HEK293 (cell line): ENCODE results near the gene CDC42EP5.

ENCODE experiments used
- FEZF1 ChIP-seq: fragments of 450-650 bp; formaldehyde crosslinking; IDR thresholded peaks from 2 replicates; pipeline ENCODE4 v1.5.1; 2016; ENCODE audit warnings: missing biosample characterization, missing genetic modification characterization
- HOXA7 ChIP-seq: sonication (generic); formaldehyde crosslinking; IDR thresholded peaks from 2 replicates; pipeline ENCODE4 v1.8.1; 2022; ENCODE audit warnings: missing genetic modification reagents, borderline replicate concordance
- HOXD13 ChIP-seq: sonication (generic); formaldehyde crosslinking; IDR thresholded peaks from 2 replicates; pipeline ENCODE4 v1.8.0; 2022; ENCODE audit warnings: missing genetic modification reagents, borderline replicate concordance
- INSM2 ChIP-seq: fragments of 450-650 bp; formaldehyde crosslinking; IDR thresholded peaks from 2 replicates; pipeline ENCODE4 v1.5.1; 2016; ENCODE audit warnings: missing biosample characterization, missing genetic modification characterization
- KLF16 ChIP-seq: fragments of 450-650 bp; formaldehyde crosslinking; IDR thresholded peaks from 2 replicates; pipeline ENCODE4 v1.5.1; 2017; ENCODE audit warnings: missing biosample characterization, missing genetic modification characterization
- KLF8 ChIP-seq: fragments of 450-650 bp; formaldehyde crosslinking; IDR thresholded peaks from 2 replicates; pipeline ENCODE4 v1.5.1; 2016; ENCODE audit warnings: missing biosample characterization, missing genetic modification characterization
- PRDM10 ChIP-seq: fragments of 450-650 bp; formaldehyde crosslinking; IDR thresholded peaks from 2 replicates; pipeline ENCODE4 v1.5.1; 2016; ENCODE audit warnings: missing biosample characterization, missing genetic modification characterization
- ZBTB1 ChIP-seq: fragments of 450-650 bp; formaldehyde crosslinking; IDR thresholded peaks from 2 replicates; pipeline ENCODE4 v1.5.1; 2016; ENCODE audit warnings: missing biosample characterization, missing genetic modification characterization
- ZBTB8A ChIP-seq: fragments of 450-650 bp; formaldehyde crosslinking; IDR thresholded peaks from 2 replicates; pipeline ENCODE4 v1.5.1; 2016; ENCODE audit warnings: missing biosample characterization, missing genetic modification characterization
- ZFHX2 ChIP-seq: fragments of 450-650 bp; formaldehyde crosslinking; conservative IDR thresholded peaks from 2 replicates; pipeline ENCODE4 v1.5.1; 2016; ENCODE audit warnings: missing biosample characterization, missing genetic modification characterization
- ZNF112 ChIP-seq: fragments of 450-650 bp; formaldehyde crosslinking; IDR thresholded peaks from 2 replicates; pipeline ENCODE4 v1.5.0; 2017; ENCODE audit warnings: missing biosample characterization, missing genetic modification characterization
- ZNF114 ChIP-seq: fragments of 450-650 bp; formaldehyde crosslinking; IDR thresholded peaks from 2 replicates; pipeline ENCODE4 v1.5.0; 2017; ENCODE audit warnings: missing biosample characterization, missing genetic modification characterization
- ZNF132 ChIP-seq: fragments of 450-650 bp; formaldehyde crosslinking; IDR thresholded peaks from 2 replicates; pipeline ENCODE4 v1.5.1; 2017; ENCODE audit warnings: missing biosample characterization, missing genetic modification characterization, borderline replicate concordance
- ZNF133 ChIP-seq: fragments of 450-650 bp; formaldehyde crosslinking; IDR thresholded peaks from 2 replicates; pipeline ENCODE4 v1.5.1; 2016; ENCODE audit warnings: missing biosample characterization, missing genetic modification characterization
- ZNF146 ChIP-seq: fragments of 450-650 bp; formaldehyde crosslinking; IDR thresholded peaks from 2 replicates; pipeline ENCODE4 v1.5.1; 2016; ENCODE audit warnings: missing biosample characterization, missing genetic modification characterization
- ZNF16 ChIP-seq: fragments of 450-650 bp; formaldehyde crosslinking; IDR thresholded peaks from 2 replicates; pipeline ENCODE4 v1.5.1; 2016; ENCODE audit warnings: low read depth, missing biosample characterization, missing genetic modification characterization
- ZNF169 ChIP-seq: fragments of 450-650 bp; formaldehyde crosslinking; IDR thresholded peaks from 2 replicates; pipeline ENCODE4 v1.5.1; 2016; ENCODE audit warnings: missing biosample characterization, missing genetic modification characterization
- ZNF18 ChIP-seq: fragments of 450-650 bp; formaldehyde crosslinking; IDR thresholded peaks from 2 replicates; pipeline ENCODE4 v1.5.1; 2016; ENCODE audit warnings: missing biosample characterization, missing genetic modification characterization
- ZNF23 ChIP-seq: fragments of 450-650 bp; formaldehyde crosslinking; IDR thresholded peaks from 2 replicates; pipeline ENCODE4 v1.5.1; 2016; ENCODE audit warnings: missing biosample characterization, missing genetic modification characterization, borderline replicate concordance
- ZNF324 ChIP-seq: fragments of 450-650 bp; formaldehyde crosslinking; IDR thresholded peaks from 2 replicates; pipeline ENCODE4 v1.5.1; 2016; ENCODE audit warnings: missing biosample characterization, missing genetic modification characterization
- ZNF350 ChIP-seq: fragments of 450-650 bp; formaldehyde crosslinking; IDR thresholded peaks from 2 replicates; pipeline ENCODE4 v1.5.0; 2017; ENCODE audit warnings: missing biosample characterization, mild to moderate bottlenecking, missing genetic modification characterization
- ZNF391 ChIP-seq: fragments of 450-650 bp; formaldehyde crosslinking; IDR thresholded peaks from 2 replicates; pipeline ENCODE4 v1.5.1; 2016; ENCODE audit warnings: low read depth, missing biosample characterization, missing genetic modification characterization, borderline replicate concordance
- ZNF426 ChIP-seq: fragments of 450-650 bp; formaldehyde crosslinking; IDR thresholded peaks from 2 replicates; pipeline ENCODE4 v1.5.1; 2017; ENCODE audit warnings: missing biosample characterization, missing genetic modification characterization, mild to moderate bottlenecking, inconsistent platforms, moderate library complexity
- ZNF561 ChIP-seq: fragments of 450-650 bp; IDR thresholded peaks from 2 replicates; pipeline ENCODE4 v1.5.1; 2018; ENCODE audit warnings: missing biosample characterization, missing genetic modification characterization, borderline replicate concordance
- ZNF776 ChIP-seq: fragments of 450-650 bp; formaldehyde crosslinking; IDR thresholded peaks from 2 replicates; pipeline ENCODE4 v1.5.0; 2017; ENCODE audit warnings: missing biosample characterization, missing genetic modification characterization, borderline replicate concordance
- ZNF785 ChIP-seq: fragments of 450-650 bp; formaldehyde crosslinking; IDR thresholded peaks from 2 replicates; pipeline ENCODE4 v1.5.1; 2016; ENCODE audit warnings: missing biosample characterization, missing genetic modification characterization
- ZXDB ChIP-seq: fragments of 450-650 bp; formaldehyde crosslinking; IDR thresholded peaks from 2 replicates; pipeline ENCODE4 v1.5.1; 2016; ENCODE audit warnings: missing biosample characterization, missing genetic modification characterization
- TF ChIP-seq, protein P1 (sequence below): fragments of 450-650 bp; formaldehyde crosslinking; IDR thresholded peaks from 2 replicates; pipeline ENCODE4 v1.5.1; 2016; ENCODE audit warnings: missing biosample characterization, missing genetic modification characterization
- TF ChIP-seq, protein P2 (sequence below): fragments of 450-650 bp; formaldehyde crosslinking; optimal IDR thresholded peaks from 2 replicates; pipeline ENCODE3; 2016; ENCODE audit warnings: missing biosample characterization, mild to moderate bottlenecking, missing genetic modification characterization
- TF ChIP-seq, protein P3 (sequence below): fragments of 450-650 bp; formaldehyde crosslinking; IDR thresholded peaks from 2 replicates; pipeline ENCODE4 v1.5.1; 2017; ENCODE audit warnings: missing biosample characterization, missing genetic modification characterization

Gene CDC42EP5

DNA sequence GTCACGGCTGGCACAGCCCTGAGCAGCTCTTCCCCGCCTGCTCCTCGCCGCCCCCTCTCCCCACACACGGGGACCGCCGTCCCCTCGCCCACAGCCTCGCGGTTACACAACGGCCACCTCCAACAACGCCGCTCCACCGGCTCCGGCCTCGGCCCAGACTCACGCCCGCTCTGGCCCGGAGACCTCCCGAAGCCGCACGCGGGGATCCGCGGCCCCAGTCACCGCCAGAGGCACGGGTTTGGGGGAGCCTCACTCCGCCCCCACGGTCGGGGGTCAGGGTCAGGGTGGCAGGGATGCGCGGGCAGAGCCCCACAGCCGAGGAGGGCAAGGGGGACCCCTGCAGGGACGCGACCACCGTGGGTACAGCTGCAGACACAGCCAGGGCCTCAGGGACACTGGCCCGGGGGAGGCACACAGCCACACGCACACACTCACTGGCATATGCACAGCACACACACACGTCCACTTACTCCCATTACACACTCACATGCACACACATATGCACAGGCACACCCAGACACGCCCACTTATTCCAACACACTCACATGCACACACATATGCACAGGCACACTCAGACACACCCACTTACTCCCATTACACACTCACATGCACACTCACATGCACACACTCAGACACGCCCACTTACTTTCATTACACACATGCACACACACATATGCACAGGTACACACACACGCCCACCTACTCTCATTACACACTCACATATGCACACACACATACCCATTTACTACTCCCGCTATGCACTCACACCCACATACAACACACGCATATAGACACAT is 56.2 kb downstream of the CDC42EP5 start (continued):
- no peak for TF ChIP-seq INSM2
- TF ChIP-seq ZNF785 (tag by site-specific recombination) = peak; percentile 74
- no peak for TF ChIP-seq ZNF776 (tag by site-specific recombination)
- TF ChIP-seq ZNF146 = no peak
- no peak for TF ChIP-seq ZNF112
- no peak for TF ChIP-seq ZNF114
- no peak for TF ChIP-seq ZBTB1 (tag by site-specific recombination)
- peak; percentile 28; the same call in 1 of the 2 replicates for TF ChIP-seq KLF8 (tag by site-specific recombination)
- TF ChIP-seq FEZF1 (tag by site-specific recombination) = no peak
- TF ChIP-seq ZNF426 (tag by site-specific recombination) = no peak
- peak; percentile 95 for TF ChIP-seq ZFHX2 (tag by site-specific recombination)
- no peak for TF ChIP-seq ZNF23
- peak; percentile 67; the same call in 1 of the 2 replicates for TF ChIP-seq KLF16
- no peak for TF ChIP-seq ZXDB (tag by site-specific recombination)
- TF ChIP-seq ZNF169 (tag by site-specific recombination) = no peak
- TF ChIP-seq, protein P1, sequence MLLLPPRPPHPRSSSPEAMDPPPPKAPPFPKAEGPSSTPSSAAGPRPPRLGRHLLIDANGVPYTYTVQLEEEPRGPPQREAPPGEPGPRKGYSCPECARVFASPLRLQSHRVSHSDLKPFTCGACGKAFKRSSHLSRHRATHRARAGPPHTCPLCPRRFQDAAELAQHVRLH (tag by site-specific recombination) = no peak
- no peak for TF ChIP-seq ZNF132 (tag by site-specific recombination)
- TF ChIP-seq ZNF350 (tag by site-specific recombination) = no peak
- TF ChIP-seq ZNF561 (tag by site-specific recombination) = no peak
- no peak for TF ChIP-seq ZBTB8A (tag by site-specific recombination)
- TF ChIP-seq, protein P2, sequence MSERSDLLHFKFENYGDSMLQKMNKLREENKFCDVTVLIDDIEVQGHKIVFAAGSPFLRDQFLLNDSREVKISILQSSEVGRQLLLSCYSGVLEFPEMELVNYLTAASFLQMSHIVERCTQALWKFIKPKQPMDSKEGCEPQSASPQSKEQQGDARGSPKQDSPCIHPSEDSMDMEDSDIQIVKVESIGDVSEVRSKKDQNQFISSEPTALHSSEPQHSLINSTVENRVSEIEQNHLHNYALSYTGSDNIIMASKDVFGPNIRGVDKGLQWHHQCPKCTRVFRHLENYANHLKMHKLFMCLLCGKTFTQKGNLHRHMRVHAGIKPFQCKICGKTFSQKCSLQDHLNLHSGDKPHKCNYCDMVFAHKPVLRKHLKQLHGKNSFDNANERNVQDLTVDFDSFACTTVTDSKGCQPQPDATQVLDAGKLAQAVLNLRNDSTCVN (tag by site-specific recombination) = no peak
- no peak for TF ChIP-seq HOXA7 (CRISPR knock-in tag)
- no peak for TF ChIP-seq ZNF16 (tag by site-specific recombination)
- TF ChIP-seq ZNF391 (tag by site-specific recombination) = no peak
- TF ChIP-seq ZNF133 (tag by site-specific recombination) = peak; percentile 20; the same call in 1 of the 2 replicates
- TF ChIP-seq PRDM10 (tag by site-specific recombination) = no peak
- TF ChIP-seq, protein P3, sequence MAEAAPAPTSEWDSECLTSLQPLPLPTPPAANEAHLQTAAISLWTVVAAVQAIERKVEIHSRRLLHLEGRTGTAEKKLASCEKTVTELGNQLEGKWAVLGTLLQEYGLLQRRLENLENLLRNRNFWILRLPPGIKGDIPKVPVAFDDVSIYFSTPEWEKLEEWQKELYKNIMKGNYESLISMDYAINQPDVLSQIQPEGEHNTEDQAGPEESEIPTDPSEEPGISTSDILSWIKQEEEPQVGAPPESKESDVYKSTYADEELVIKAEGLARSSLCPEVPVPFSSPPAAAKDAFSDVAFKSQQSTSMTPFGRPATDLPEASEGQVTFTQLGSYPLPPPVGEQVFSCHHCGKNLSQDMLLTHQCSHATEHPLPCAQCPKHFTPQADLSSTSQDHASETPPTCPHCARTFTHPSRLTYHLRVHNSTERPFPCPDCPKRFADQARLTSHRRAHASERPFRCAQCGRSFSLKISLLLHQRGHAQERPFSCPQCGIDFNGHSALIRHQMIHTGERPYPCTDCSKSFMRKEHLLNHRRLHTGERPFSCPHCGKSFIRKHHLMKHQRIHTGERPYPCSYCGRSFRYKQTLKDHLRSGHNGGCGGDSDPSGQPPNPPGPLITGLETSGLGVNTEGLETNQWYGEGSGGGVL (tag by site-specific recombination) = no peak
- no peak for TF ChIP-seq HOXD13 (CRISPR knock-in tag)
- TF ChIP-seq ZNF324 = no peak
- TF ChIP-seq ZNF18 (tag by site-specific recombination) = no peak
